Stimulated activated CD4-positive, alpha-beta T cell treated with anti-CD3 and anti-CD28 coated beads, Interleukin-4, amount 100 ng/mL, for 24 hours (primary cell): ENCODE results near the gene TBC1D8B.

Experiments
- DNase-seq: peaks from one replicate; pipeline ENCODE4 v3.0.0-alpha.2; 2020

Gene TBC1D8B

DNA sequence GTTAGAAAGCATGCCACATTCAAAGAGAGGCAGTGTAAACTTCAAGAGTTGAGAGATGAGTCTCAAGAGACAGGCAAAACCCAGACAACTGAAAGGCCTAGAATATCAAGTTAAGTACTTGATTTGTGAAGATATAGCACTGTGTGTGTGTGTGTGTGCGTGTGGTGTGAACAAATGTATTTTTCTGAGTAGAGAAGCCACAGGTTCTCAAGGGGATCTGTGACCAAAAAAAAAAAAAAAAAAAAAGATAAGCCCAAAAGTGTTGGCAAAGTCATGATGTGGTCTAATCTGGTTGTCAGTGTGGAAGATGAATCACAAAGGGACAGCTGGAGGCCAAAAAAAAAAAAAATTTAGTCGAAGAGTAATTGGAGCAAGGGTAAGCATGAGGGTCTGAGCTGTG lies 96.8 kb downstream of the TBC1D8B start:
- no peak for DNase-seq

DNA sequence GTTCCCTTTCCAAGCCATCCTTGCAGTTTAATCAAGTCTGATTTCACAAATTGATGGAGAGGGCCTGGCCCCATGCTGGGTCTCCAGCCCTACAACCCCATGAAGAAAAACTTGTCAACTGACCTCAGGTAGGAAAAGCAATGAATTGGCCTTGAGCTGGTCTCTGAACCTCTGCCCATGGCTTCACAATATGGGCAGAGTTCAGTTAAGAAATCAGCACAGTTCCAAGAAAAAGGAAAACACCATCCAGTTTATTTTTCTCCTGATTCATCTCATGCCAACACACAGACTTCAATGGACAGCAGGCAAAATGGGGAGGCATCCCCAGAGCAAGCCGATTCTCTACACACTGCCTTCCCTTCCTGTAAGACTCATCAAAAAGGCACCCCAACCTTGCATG lies 97.4 kb downstream of the TBC1D8B start:
- DNase-seq: no peak

DNA sequence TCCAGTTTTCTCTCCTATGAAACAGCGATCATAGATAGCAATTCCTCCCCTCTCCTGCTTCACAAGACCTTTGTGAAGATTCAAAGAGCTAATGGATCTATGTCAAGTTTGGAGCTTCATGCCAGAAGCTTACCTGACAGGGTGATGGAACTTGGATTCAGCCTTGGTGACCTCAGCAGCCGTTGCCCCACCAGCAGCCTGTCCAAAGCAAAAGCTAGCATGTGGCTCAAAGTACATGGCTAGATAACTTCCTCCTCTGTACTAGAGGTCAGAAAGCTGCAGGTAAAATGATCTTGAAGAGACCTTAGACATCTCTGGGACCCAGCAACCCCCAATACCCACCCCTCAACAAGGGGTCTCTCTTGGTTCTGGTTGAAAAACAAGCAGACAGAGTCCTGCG lies 98.9 kb downstream of the TBC1D8B start:
- no peak for DNase-seq

DNA sequence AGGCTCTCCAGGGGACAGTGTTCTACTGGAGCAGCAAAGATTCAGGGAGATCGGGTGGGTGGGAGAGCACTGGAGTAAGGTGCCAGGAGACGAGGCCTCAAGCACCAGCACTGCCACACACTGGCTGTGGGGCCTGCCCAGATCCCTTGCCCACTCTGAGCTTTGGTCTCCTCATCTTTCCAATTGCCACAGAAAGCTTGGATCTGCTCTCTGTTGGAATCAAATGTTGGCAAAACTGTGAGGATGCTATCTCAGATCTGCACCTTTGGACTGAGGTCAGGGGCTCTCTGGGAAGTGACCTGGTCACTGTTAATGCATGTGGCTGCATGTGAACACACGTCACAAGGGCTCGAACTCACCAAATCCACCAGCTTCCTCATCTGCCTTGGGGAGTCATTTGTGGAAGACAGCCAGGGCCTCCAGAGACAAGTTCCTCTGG lies 99.3 kb downstream of the TBC1D8B start:
- no peak for DNase-seq

DNA sequence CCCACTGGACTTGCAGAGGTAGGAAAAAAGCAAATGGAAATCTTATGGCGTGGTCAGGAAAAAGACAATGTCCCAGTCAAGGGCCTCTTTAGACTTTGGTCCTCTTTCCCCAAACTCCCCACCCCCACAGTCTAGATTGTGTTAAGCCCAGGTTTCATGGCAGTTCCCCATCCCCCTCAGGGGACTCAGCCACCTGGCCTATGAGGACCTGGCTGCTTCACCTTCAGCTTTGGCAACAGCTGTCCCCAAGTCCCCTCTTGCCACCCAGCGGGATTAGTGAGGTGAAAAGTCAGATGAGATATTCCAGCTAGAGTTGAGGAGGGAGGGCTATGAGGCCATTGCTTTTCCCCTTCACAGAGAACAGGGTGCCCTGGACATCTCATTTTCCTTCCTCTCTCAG lies 100.2 kb downstream of the TBC1D8B start:
- no peak for DNase-seq

DNA sequence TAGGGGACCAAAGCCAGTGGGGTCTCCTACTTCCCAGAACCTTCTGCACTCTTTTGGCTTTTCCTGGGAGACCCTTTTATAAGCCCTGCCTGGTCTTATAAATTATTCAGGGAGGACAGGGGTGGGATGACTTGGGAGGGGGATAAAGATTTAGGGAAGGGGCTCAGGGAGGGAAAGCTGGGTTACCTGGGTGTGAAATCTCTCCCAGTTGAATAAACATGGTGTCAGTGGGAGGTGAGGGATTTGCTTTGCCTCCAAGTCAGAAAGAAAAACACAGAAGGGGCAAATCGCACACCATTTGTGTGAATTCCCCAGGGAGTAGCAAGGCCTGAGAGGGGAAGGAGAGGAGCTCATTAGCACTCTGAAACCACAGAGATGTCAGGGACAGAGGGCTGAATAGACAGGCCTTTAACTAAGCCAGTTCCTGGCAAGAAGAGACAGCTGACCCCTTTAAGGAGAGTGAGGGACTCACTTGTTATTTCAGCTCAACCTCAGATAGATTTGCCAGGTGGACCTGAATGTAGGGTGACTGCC lies 100.9 kb downstream of the TBC1D8B start, which contains the start of gene RIPPLY1:
Gene RIPPLY1 (minus strand): TSS at position 51 of the 534 bp plus-strand sequence. CDS start 54 bp downstream, outside the sequence.
- no peak for DNase-seq

DNA sequence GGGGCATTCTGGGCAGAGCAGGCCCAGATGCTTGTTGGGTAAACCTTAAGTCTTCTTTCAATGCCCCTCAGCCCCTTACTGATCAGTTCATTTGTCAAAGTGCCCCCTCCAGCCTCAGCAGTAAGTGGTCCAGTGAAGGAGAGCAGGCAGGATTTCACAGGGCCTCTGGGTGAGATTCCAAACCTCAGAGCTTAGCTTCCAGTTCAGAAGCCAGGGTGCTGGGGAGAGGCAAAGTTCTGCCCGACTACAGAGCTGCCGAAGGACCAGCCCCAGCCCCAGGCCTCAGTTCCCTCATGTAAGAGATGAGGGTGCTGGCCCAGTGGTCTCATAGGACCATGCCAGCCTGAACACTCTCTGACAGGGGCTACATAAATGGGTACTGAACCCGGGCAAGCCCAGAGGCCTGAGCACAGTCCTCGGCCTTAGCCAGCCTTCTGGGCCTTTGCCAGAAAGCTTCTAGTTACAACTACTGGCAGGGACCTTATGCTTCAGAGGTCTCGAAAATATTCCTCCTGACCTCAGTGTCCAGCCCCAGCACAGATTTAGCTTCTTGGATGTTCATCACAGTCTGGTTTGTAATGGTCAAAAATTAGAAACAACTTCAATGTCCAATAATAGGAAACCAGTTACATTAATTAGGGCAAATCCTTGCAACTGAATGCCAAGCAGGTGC lies 101.5 kb downstream of the TBC1D8B start:
- DNase-seq: no peak

DNA sequence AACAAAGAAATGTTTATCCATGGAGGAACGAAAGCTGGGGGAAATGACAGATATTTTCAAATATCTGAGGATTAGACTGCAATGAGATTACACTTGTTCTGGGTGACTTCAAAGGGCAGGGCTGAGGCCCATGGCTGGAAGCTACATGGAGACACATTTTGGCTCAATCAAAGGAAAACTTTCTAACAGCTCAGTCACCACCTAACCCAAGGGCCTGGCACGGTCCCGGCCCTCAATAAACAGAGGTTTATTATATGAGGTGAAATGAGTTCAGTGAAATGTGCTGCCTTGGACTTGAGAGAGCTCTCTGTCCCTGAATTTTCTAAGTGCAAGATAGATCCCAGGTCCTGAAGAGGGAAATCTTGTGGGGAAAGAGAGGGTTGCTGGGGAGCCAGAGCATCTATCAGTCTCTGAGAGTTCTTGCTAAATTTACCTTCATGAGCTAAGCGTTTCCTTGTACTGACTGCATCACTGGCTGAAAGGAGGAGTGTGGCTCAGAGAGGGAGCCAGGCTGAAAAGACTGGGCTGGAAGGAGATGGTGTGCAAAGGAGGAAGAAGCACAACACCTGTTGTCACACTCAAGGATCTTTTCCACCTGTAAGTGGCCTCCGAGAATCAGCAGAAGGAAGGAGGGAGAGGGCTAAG lies 102.7 kb downstream of the TBC1D8B start:
- DNase-seq: no peak

DNA sequence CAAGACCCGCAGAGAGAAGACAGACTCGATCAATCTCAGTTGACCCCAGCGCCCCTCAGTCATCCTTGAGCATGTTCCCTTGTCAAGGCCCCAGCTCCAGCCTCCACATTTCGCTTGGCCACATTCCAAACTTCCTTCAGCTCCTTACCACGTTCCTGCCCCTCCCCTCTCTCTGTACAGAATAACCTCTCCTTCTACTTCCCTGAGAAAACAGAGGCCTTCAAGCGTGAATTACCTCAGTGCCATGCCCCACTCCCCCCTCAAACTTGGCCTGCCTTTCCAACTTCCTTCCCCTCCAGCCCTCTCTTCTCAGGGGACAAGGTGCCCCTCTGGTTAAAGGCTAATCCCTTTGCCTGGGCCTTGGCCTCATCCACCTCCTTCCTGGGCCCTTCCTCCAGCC lies 103.9 kb downstream of the TBC1D8B start:
- DNase-seq: no peak

DNA sequence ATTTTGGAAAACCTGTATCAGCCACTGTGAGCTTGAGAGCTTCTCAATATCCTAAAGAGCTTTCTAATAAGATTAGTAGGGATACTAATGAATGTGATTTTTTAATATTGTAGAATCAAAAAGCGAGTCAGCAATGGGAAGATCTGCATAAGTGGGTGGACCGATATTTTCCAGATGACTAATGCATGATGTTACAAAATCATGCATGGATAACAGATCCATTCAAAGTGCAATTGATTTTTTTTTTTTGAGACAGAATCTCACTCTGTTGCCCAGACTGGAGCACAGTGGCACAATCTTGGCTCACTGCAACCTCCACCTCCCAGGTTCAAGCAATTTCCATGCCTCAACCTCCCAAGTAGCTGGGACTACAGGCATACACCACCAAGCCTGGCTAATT lies 110.4 kb downstream of the TBC1D8B start:
- no peak for DNase-seq

DNA sequence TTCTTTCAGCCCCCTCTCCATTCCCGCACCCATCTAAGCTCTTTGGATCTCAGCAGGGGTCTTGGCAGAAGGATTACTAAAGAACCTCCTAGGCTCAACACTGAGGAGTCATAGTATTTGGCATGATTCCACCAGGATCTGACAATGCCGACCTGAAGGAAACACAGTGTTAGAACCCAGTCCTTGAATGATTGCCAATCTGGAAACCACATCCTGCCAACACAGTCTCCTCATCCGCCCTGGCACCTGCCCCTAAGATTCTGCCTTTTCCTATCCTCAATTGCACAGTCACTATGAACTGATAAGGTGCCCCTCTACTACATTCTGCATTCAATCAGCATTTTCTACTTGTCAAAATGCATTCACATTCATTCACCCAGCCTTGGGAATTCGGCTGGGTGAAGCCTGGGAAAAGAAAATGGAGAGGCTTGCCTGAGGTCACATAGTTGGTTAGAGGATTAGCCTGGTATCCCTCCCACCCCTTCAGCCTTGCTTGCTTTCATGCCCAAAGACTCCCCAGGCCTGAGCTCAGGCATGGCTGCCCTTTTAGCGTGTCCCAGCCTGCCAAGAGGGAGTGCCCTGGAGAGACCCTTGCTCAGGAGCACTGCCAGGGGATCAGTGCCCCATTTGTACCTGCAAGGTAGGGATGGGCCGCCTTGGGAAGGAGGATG lies 115.5 kb downstream of the TBC1D8B start:
- no peak for DNase-seq

DNA sequence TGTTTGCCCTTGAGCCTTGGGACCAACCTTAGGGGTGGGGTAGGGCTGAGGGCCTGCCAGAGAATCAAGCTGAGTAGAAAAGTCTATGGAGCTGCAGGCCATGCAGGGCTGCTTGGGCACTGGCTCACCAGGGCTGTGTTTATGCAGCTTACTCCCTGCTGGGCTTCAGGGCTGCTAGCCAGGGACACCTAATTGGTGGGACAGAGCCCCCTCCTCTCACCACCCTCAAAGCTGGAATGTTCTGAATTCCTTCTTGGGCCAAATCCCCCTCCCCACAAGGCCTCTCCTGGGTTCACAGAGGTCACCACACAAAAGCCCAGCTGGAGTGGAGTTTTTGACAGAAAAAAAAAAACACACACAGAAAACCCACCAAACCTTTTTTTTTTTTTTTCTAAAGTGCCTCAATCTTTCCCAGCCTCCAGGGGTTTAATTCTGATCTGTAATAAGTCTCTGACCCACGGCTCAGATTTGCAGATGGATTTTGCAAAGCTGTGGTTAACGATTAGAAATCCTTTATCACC lies 117.5 kb downstream of the TBC1D8B start, which contains the start of gene CLDN2:
Gene CLDN2 (plus strand): TSS at position 471 of the 521 bp plus-strand sequence. CDS start 7,827 bp downstream, outside the sequence.
- no peak for DNase-seq

DNA sequence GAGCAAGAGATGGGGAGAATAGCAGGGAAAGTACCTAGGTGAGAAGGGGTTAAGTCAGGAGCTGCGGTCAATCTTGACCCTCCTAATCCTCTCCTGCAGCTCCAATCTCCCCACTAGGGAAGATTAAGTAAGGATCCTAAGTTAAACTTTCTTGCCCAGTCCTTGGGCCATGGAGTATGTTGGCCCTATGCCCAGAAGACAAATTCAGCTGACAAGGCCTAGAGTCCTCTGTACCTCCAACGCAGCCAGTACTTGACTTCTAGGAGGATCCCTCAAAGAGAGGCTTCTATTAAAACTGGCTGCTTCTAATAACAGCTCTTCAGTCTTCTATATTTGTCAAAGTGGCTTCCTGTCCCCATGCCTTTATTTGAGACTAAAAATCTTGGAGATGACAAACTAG lies 119.2 kb downstream of the TBC1D8B start:
- DNase-seq: no peak
